HCT116 (cell line): ENCODE measurements around the gene WWOX.

Experiments
- ELF1 ChIP-seq: IDR thresholded peaks from 2 replicates; pipeline ENCODE4 v1.6.1; 2012; ENCODE audit warnings: low read depth, borderline replicate concordance
- EZH2 ChIP-seq: fragments of 200-600 bp; sonication (generic); IDR thresholded peaks from 2 replicates; pipeline ENCODE4 v1.6.1; 2017; ENCODE audit warnings: antibody characterized with exemption, mixed run types
- EZH2phosphoT487 ChIP-seq: fragments of 200-600 bp; IDR thresholded peaks from 2 replicates; pipeline ENCODE4 v1.6.1; 2018; ENCODE audit warnings: antibody characterized with exemption, borderline replicate concordance
- POLR2AphosphoS5 ChIP-seq: IDR thresholded peaks from 2 replicates; pipeline ENCODE4 v1.6.1; 2011; ENCODE audit warnings: mild to moderate bottlenecking, low read depth, low read length, moderate library complexity
- TF ChIP-seq, protein P1 (sequence below), 3 experiments: fragments of 200-600 bp in 1 of 3; sonication (generic) in 1 of 3; IDR thresholded peaks in 2 of 3; conservative IDR thresholded peaks in 1 of 3; 2 replicates each; pipeline ENCODE4 v1.5.1; 2012 to 2017; ENCODE audit warnings: low read depth in 2 of 3, low read length in 2 of 3, antibody characterized with exemption in 1 of 3, borderline replicate concordance in 1 of 3, control low read depth in 1 of 3, mild to moderate bottlenecking in 1 of 3, mixed read lengths in 1 of 3, mixed run types in 1 of 3, moderate library complexity in 1 of 3; ENCODE audit not compliant: insufficient read depth in 1 of 3
- TF ChIP-seq, protein P2 (sequence below): IDR thresholded peaks from 2 replicates; pipeline ENCODE4 v1.6.1; 2012
- TF ChIP-seq, protein P3 (sequence below): IDR thresholded peaks from 2 replicates; pipeline ENCODE4 v1.6.1; 2011; ENCODE audit warnings: mild to moderate bottlenecking, low read length, moderate library complexity; ENCODE audit not compliant: insufficient replicate concordance; ENCODE audit errors: extremely low read depth

DNA sequence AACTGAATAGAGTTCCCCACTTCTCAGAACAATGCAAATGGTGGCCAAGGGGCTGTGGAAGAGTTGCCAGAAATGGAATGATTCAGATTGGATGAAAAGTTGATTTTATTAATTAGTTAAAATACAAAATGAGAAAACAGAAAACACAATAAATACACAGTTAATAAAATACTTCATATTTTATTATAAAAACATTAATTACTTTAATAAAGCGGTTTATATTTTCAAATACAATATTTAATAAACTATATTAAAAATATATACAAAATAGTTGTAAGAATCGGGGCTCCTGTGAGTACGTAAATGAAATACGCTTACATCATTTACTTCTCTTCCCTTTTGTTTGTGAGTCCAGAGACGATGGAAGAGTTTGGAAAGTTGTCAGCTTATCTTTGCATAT is 507.6 kb downstream of the WWOX start:
- TF ChIP-seq, protein P1, sequence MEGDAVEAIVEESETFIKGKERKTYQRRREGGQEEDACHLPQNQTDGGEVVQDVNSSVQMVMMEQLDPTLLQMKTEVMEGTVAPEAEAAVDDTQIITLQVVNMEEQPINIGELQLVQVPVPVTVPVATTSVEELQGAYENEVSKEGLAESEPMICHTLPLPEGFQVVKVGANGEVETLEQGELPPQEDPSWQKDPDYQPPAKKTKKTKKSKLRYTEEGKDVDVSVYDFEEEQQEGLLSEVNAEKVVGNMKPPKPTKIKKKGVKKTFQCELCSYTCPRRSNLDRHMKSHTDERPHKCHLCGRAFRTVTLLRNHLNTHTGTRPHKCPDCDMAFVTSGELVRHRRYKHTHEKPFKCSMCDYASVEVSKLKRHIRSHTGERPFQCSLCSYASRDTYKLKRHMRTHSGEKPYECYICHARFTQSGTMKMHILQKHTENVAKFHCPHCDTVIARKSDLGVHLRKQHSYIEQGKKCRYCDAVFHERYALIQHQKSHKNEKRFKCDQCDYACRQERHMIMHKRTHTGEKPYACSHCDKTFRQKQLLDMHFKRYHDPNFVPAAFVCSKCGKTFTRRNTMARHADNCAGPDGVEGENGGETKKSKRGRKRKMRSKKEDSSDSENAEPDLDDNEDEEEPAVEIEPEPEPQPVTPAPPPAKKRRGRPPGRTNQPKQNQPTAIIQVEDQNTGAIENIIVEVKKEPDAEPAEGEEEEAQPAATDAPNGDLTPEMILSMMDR (IDR thresholded peaks at IDR 0.05 in 2 of 3, conservative IDR thresholded peaks at IDR 0.05 in 1 of 3; ENCODE audit: borderline replicate concordance in 1 of 3, insufficient read depth in 1 of 3, low read depth in 2 of 3, low read length in 2 of 3) = no peak
- TF ChIP-seq, protein P2, sequence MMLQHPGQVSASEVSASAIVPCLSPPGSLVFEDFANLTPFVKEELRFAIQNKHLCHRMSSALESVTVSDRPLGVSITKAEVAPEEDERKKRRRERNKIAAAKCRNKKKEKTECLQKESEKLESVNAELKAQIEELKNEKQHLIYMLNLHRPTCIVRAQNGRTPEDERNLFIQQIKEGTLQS = no peak
- TF ChIP-seq EZH2phosphoT487 (no peak), ELF1 (no peak), EZH2 (no peak), POLR2AphosphoS5 (no peak)
- TF ChIP-seq, protein P3, sequence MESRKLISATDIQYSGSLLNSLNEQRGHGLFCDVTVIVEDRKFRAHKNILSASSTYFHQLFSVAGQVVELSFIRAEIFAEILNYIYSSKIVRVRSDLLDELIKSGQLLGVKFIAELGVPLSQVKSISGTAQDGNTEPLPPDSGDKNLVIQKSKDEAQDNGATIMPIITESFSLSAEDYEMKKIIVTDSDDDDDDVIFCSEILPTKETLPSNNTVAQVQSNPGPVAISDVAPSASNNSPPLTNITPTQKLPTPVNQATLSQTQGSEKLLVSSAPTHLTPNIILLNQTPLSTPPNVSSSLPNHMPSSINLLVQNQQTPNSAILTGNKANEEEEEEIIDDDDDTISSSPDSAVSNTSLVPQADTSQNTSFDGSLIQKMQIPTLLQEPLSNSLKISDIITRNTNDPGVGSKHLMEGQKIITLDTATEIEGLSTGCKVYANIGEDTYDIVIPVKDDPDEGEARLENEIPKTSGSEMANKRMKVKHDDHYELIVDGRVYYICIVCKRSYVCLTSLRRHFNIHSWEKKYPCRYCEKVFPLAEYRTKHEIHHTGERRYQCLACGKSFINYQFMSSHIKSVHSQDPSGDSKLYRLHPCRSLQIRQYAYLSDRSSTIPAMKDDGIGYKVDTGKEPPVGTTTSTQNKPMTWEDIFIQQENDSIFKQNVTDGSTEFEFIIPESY = no peak
